Stomach smooth muscle (tissue), 2 donors: ENCODE results near the gene BARHL2.

Source experiments
- H3K27ac ChIP-seq: one replicate; pipeline ENCODE4 v1.7.0; 2013; ENCODE audit warnings: mild to moderate bottlenecking, low read length, inconsistent platforms
- H3K27me3 ChIP-seq, 2 donors: one replicate each; pipeline ENCODE4 v1.7.0; 2013; ENCODE audit warnings: low read length in 2 of 2; ENCODE audit not compliant: insufficient read depth in 2 of 2, control insufficient read depth in 1 of 2
- H3K36me3 ChIP-seq, 2 donors: one replicate each; pipeline ENCODE4 v1.7.0; 2013; ENCODE audit warnings: low read length in 2 of 2; ENCODE audit not compliant: control insufficient read depth in 2 of 2, insufficient read depth in 2 of 2
- H3K4me1 ChIP-seq: one replicate; pipeline ENCODE4 v1.7.0; 2013; ENCODE audit warnings: low read length; ENCODE audit not compliant: control insufficient read depth, insufficient read depth
- H3K4me3 ChIP-seq, 2 donors: one replicate each; pipeline ENCODE4 v1.7.0; 2013; ENCODE audit warnings: low read length in 2 of 2
- H3K9ac ChIP-seq, 2 donors: one replicate each; pipeline ENCODE4 v1.7.0; 2013; ENCODE audit warnings: low read length in 2 of 2, mild to moderate bottlenecking in 1 of 2
- H3K9me3 ChIP-seq, 2 donors: one replicate each; pipeline ENCODE4 v1.7.0; 2013; ENCODE audit warnings: low read length in 2 of 2; ENCODE audit not compliant: control insufficient read depth in 2 of 2
- donor health status: healthy.
- donor health status: Pancreatic carcinoma.

BARHL2 gene

DNA sequence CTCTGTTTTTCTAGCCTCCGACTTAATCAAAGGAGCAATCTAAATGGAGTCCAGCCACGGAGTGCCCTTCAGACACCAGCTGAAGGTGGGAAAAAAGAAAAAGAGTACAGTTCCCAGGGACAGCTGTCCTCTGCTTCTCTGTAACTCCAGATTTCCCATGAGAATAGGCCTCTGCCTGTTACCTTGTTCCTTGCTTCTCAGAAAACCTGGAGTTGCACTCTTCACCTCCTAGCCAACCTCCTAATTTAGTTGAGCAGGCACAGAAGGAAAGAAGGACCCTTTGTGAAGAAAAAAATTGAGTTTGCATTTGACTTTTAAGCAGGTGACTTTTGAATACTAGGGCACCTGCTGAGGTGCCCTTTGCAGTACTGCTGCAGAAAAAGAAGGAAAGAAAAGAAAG lies 8.3 kb downstream of the BARHL2 start:
- H3K27me3 ChIP-seq = peaks cover 82 to 96% of the 10 kb centered on the region in 2 donors
- no peaks in the 10 kb centered on the region for H3K9me3 ChIP-seq
- no peak overlapping the region for H3K4me3 ChIP-seq
- no peaks in the 10 kb centered on the region for H3K36me3 ChIP-seq
- no peak overlapping the region for H3K9ac ChIP-seq
- H3K27ac ChIP-seq = no peak overlapping the region
- peaks cover 22% of the 10 kb centered on the region for H3K4me1 ChIP-seq

DNA sequence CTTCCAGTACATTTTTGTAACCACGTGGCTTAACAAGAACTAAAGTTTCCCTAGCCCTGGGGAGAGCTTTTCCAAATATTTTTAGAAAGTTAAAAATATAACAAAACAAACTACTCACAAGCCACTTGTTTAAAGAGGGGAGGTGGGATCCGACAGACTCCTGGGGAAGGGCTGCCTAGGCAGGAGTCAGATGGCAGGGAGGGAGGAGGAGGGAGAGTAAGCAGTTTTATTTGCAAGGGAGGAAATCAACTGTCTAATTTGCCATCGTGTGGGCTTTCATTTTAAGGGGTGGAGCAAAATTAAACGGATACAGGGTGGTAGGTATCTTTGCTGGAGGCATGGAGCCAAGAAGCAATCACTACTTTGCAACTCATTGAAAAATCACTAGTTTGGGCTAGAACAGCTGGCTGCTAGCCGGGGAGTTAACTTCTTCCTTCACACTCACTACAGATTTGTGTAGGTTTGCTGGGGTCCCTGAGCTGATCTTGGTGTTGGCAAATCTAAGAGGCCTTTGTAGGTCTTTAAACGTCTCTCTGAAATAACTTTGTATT lies 8.8 kb downstream of the BARHL2 start:
- H3K27me3 ChIP-seq = peaks cover 78 to 93% of the 10 kb centered on the region in 2 donors
- H3K36me3 ChIP-seq = no peaks in the 10 kb centered on the region
- no peaks in the 10 kb centered on the region for H3K9me3 ChIP-seq
- no peak overlapping the region for H3K9ac ChIP-seq
- H3K4me1 ChIP-seq = peaks cover 20% of the 10 kb centered on the region
- no peak overlapping the region for H3K4me3 ChIP-seq
- no peak overlapping the region for H3K27ac ChIP-seq

DNA sequence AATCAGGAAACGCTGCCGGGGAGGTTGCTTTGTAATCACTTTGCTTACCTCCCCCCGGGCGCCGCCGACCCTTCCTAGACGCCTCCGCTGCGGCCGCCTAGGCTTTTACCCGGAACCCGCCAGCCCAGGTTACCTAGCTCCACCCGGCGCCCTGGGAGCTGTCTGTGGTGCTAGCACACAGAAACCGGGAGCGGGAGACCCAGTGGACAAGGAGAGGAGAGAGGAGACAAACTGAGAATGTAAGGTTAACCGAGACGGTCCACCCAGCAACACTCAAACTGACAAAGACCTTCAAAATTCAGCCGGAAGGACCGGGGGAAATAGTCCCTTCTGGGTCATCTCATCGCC lies 9.8 kb downstream of the BARHL2 start:
- peaks cover 20% of the 10 kb centered on the region for H3K4me1 ChIP-seq
- no peaks in the 10 kb centered on the region for H3K36me3 ChIP-seq
- peaks cover 71 to 84% of the 10 kb centered on the region in 2 donors for H3K27me3 ChIP-seq
- H3K9me3 ChIP-seq = no peaks in the 10 kb centered on the region
- peak overlapping the region in 1 of 2 donors; percentile 8 for H3K4me3 ChIP-seq
- no peak overlapping the region for H3K9ac ChIP-seq
- no peak overlapping the region for H3K27ac ChIP-seq

DNA sequence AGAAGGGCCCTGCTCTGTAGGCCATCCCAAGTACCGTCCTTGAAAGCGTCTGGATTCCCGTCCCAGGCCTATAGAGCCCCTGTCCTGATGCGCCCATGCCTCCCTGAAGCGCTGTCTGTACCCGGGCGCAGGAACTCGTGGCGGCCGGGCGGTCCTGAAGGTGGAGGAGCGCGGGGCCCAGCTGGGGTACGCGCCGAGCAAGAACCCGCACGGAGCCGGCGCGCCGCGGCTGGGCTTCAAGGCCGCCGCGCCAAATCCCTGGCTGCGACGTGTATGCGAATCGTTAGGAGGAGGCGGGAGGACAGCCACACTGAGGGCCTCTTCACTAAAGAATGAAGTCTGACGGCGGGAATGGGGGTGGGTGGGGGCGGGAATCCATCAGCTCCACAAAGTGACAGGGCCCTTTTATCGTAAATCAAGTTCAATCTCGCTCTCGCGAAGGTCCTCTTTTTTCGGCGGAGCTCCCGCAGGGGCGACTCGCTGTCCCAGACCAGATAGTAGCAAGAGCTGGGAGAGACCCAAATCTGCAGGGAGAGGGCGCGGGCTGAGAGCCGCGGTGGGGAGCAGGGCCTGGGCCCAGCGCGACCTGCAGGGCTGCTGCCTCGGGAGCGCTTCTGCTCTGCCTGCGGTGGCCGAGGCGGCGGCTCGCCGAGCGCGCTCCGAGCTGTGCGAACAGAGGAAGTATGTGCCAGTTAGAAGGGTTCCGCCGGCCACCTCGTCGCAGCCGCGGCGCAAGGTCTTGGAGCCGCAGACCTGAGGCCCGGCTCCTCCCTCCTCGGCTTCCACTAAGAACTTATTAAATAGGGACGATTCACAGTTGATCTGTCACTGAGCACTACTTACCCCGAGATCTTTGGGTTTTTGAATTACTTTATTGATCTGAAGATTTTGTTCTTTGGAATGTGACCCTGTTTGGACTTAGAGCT lies 10.4 kb downstream of the BARHL2 start:
- H3K4me1 ChIP-seq = peaks cover 20% of the 10 kb centered on the region
- peaks cover 66 to 84% of the 10 kb centered on the region in 2 donors for H3K27me3 ChIP-seq
- H3K4me3 ChIP-seq = peak overlapping the region; percentile 41 to 64
- no peak overlapping the region for H3K27ac ChIP-seq
- H3K9me3 ChIP-seq = no peaks in the 10 kb centered on the region
- H3K9ac ChIP-seq = no peak overlapping the region
- no peaks in the 10 kb centered on the region for H3K36me3 ChIP-seq

DNA sequence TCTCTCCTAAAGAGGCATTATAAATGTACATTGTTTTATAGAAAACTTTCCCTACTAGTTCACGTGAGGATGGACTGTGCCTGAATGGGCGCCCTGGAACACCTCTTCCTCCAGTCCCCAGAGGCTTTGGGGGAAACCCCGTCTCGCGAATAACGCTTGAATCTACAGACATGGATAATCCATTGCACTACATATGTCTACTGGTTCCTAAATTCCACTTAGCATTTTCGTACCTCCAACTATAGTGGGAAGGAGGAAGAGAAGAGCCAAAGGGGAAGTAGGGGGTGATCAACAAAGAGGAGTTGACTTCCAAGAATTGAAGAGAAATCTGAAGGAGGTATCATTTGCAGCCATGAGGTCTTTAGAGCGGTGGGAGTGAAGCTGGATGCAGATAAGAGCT lies 11.1 kb downstream of the BARHL2 start:
- no peak overlapping the region for H3K9ac ChIP-seq
- H3K9me3 ChIP-seq = no peaks in the 10 kb centered on the region
- peaks cover 17% of the 10 kb centered on the region for H3K4me1 ChIP-seq
- no peak overlapping the region for H3K27ac ChIP-seq
- H3K27me3 ChIP-seq = peaks cover 62 to 80% of the 10 kb centered on the region in 2 donors
- H3K4me3 ChIP-seq = no peak overlapping the region
- no peaks in the 10 kb centered on the region for H3K36me3 ChIP-seq

DNA sequence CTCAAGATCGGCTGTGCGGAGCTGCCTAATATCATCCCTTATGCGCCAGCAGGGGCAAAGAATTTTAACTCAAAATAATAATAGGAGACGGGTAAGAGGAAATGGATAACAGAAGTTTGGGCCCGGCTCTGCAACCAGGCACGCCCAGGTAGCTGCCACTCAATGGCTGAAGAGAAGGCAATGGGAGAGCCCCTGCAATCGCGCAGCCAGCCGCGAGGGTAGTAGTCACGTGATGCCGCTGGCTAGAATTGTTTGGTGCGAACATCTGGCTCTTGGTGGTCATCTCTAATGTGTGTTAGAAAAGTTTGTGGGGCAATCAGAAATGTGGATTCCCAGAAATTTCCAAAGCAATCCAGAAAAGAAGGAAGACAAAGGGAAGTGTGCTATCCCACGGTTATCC lies 12.3 kb downstream of the BARHL2 start:
- Histone ChIP-seq H3K27ac (no peak overlapping the region), H3K4me3 (no peak overlapping the region), H3K9ac (no peak overlapping the region), H3K4me1 (peaks cover 17% of the 10 kb centered on the region), H3K36me3 (no peaks in the 10 kb centered on the region), H3K27me3 (peaks cover 51 to 69% of the 10 kb centered on the region in 2 donors), H3K9me3 (no peaks in the 10 kb centered on the region)

DNA sequence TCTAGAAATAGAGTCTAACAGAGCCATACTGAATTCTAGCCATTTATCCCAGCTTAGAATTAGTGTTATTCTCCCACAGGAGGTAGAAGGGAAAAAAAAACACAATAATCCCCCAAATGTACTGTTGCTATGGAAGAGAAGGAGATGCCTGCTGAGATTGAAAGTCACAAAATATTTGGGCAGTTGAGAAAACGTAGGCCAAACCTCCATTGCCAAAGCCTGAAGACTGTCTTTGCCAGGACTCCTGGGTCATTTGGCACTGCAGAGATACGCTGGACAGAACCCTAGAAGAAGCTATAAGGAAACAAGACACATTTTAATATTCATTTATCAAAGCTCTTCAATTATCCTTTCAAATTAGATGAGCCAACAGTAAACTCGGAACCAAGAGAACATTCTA lies 22.3 kb downstream of the BARHL2 start:
- H3K27me3 ChIP-seq = peaks cover 0 to 7% of the 10 kb centered on the region in 2 donors
- no peaks in the 10 kb centered on the region for H3K36me3 ChIP-seq
- H3K9me3 ChIP-seq = no peaks in the 10 kb centered on the region

DNA sequence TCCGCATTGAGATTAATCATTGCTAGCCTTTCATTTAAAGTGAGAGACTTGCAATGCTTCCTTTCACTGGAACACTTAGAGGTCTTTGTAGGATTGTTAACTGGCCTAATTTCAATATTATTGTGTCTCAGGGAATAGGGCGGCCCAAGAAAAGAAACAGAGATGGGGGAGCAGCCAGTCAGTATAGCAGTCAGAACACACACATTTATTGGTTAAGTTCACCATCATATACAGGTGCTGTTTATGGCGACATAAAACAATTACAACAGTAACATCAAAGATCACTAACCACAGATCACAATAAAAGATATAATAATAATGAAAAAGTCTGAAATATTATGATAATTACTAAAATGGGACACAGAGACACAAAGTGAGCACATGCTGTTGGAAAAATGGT lies 29.4 kb downstream of the BARHL2 start:
- Histone ChIP-seq H3K9ac (no peak overlapping the region), H3K36me3 (no peaks in the 10 kb centered on the region), H3K4me1 (no peaks in the 10 kb centered on the region), H3K27me3 (peaks cover 0 to 3% of the 10 kb centered on the region in 2 donors), H3K9me3 (no peaks in the 10 kb centered on the region), H3K27ac (no peak overlapping the region), H3K4me3 (no peak overlapping the region)

More for the DNA sequence above, 22.3 kb downstream of the BARHL2 start:
- H3K4me1 ChIP-seq = no peaks in the 10 kb centered on the region
- H3K4me3 ChIP-seq = no peak overlapping the region
- no peak overlapping the region for H3K27ac ChIP-seq
- H3K9ac ChIP-seq = no peak overlapping the region

DNA sequence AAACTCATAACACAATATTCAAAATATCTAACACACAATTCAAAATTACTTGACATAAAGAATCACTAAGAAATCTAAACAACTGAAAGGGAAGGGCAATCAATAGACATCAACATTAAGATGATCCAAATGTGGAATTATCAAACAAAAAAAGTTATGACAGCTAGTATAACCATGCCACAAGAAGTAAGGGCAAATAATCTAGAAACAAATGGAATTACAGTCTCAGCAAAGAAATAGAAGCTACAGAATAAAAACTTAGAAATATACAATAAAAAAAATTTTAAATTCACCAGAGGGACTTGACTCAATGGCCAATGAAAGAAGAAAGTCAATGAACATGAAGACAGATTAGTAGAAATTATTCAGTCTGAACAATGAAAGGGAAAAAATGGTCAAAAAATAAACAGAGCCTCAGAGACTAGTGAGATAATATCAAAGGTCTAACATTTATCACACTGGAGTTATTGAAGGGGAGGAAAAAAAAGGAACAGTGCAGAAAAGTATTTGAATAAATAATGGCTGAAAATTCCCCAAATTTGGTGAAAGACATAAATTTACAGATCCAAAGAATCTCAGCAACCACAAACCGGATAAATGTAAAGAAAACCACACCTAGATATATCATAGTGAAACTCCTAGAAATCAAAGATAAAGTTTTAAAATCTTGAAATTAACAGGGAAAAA lies 41.8 kb downstream of the BARHL2 start:
- Histone ChIP-seq H3K4me1 (no peaks in the 10 kb centered on the region), H3K27me3 (no peaks in the 10 kb centered on the region), H3K36me3 (no peaks in the 10 kb centered on the region), H3K27ac (no peak overlapping the region), H3K9ac (no peak overlapping the region), H3K9me3 (no peaks in the 10 kb centered on the region), H3K4me3 (no peak overlapping the region)

DNA sequence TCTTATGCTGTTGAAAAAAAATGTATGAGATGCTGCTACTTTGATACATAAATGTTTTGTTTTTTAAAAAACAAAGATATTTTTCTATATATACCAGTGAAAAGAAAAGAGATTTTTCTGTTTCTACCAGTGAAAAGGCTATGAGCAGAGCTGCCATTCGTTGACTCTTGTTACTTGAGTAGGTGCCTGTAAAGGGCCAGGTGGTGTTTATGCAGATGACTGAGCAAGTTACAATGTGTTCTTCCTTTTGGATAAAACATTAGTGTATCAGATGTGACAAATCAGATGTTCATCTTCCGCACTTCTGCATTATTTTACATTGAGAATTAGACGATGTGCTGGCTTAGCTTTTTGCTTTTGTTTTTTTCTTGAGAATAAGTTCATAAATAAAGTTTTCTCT lies 45.4 kb downstream of the BARHL2 start:
- Histone ChIP-seq H3K27me3 (no peaks in the 10 kb centered on the region), H3K9me3 (no peaks in the 10 kb centered on the region), H3K9ac (no peak overlapping the region), H3K4me3 (no peak overlapping the region), H3K36me3 (no peaks in the 10 kb centered on the region), H3K4me1 (no peaks in the 10 kb centered on the region), H3K27ac (no peak overlapping the region)
